Left cardiac atrium (tissue), 4 donors: ENCODE data around the gene RAD51B. TPM values are rescaled to one million over a fixed set of nuclear protein-coding genes. Genes with fewer than 3 reads are reported as not detected.

Source experiments
- ATAC-seq, 2 donors: fragments of 200-7000 bp; cut with Tn5 transposase; one replicate each; pipeline ENCODE4 v1.9.1; 2020; ENCODE audit warnings: mild to moderate bottlenecking in 2 of 2, moderate library complexity in 2 of 2
- DNase-seq: peaks from one replicate; pipeline ENCODE4 v3.0.0-alpha.2; 2020
- intact Hi-C, 2 donors: fragments of 100-400 bp; cut with DNase I; formaldehyde crosslinking; loops; one replicate each; pipeline versions ENCODE4 v1.14.1 to v1.15.1; 2022 to 2023
- total RNA-seq, 2 donors: library from RNA; stranded (reverse); fragmentation: NEBNext Ultra II Directional; extraction: Animal tissue kit (Norgen Biotek cat#: 25700); gene quantifications; one replicate each; pipeline ENCODE4 v1.2.1, GENCODE V29; 2021
- donor health status: DM: no; HTN: yes; CAD: no.
- donor health status: DM: no; HTN: yes; CAD: no; lungs with severe emphysema.
- donor health status: DM: yes; HTN: yes; CAD: no.
- donor health status: Dilated cardiomyopathy.

Gene RAD51B
- total RNA-seq, 2 donors from 2014 or later: 4.4 to 6.6 TPM

DNA sequence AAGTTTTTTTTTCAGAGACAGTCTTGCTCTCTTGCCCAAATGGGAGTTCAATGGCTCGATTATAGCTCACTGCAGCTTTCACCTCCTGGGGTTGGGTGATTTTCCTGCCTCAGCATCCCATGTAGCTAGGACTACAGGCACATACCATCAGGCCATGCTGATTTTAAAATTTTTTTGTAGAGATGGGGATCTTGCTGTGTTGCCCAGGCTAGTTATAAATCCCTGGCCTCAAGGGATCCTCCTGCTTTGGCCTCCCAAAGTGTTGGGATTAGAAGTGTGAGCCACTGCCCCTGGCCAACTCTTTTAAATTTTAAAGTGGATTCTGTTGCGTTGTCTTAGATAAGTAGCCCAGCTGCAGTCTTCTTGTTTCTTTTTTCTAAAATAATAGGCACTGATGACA, 115.8 kb downstream of the RAD51B start:
- intact Hi-C loops: no loop called here
- ATAC-seq: no peak

DNA sequence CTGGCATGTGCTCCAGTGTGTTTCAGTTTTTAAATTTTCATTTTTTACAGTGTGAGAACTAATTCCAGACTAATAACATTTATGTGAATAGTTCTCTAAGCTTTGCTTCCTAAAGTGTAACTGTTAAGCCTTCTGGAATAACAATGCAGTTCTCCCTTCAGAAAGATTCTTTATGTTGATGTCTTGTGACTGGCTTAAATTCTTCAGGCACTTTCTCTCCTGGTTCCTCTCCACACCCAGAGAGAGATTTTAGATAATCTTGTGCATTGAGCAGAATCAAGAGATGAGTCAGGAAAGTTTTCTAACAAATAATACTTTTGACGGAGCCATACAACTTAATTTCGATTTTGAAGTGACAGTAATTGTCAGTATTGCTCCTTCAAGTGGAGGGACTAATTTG, 118.5 kb downstream of the RAD51B start:
- ATAC-seq: no peak
- intact Hi-C loops: no loop called here

More for the DNA sequence above, 115.8 kb downstream of the RAD51B start:
- DNase-seq: no peak

DNA sequence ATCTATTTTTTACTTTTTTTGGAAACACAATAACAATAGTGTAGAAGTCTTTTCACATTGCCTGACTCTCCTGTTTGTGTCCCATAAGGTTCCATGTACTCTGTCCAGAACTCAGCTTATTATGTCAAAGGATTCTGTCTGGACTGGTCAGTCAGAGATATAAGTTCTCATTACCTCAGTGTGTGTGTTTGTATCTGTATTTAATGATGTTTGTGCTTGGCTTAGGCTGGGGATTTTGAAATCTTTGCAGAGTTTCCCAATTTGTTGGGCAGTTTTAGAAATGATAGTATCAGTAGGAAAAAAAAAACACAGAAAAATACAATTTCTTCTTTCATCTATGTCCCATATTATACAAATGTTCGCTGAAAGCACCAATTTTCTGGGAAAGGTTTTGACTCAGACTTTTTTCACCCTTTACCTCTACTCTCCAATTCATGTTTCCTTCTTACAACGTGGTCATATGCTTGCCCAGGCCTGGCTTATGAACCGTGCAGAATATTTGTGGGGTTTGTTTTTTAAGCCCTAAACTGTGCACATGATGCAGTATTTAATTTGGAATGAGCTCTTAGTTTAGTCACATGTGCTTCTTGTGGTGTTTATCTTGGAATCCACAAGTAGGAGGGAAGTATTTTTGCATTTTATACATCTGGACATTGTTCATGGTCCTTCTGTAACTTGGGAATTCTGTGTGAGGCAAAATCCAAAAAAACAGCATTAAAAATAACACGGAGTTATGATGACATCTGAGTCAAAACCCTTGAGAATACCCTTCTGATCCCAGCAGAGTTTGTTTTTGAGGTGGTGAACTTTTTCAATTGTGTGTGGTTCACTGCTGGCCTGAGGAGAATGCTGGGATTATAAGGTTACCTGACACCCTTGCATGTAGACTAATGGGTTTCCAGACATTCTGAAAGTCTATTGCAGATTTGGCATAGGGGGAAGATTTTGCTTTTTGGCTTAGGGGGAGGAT, 121.2 kb downstream of the RAD51B start:
- ATAC-seq: peak; percentile 69 to 78
- intact Hi-C loops: loop anchor here (5.0 kb wide), 2 partner anchors 307 to 882 kb away; no protein-coding TSS in a partner anchor
- DNase-seq: no peak

More for the DNA sequence above, 118.5 kb downstream of the RAD51B start:
- DNase-seq: no peak

DNA sequence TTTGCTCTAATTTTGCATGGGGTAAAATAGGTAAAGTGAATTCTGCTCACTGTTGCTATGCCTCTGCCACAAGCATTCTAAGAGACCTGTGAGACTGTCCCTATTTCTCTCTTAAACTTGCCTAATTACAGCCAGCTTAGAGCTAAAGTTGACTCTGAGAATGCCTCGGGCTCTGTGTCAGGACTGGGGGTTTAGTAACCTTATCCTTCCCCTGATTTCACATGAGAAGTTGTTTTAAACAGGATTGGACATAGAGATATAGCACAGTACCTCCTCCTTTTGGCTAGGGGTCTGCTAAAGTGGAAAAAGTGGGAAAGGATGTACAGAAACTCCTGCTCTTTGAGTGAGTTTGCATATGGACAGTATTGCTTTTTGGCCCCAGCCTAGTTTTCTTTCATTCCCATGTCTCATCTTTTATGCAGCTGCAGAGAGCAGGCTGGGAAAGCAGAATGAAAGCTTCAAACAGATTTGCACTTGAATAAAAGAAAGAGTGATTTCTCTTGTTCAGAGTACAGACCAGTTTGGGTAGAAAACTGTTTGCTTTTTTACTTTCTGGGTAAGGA, 122.0 kb downstream of the RAD51B start:
- ATAC-seq (peak; percentile 17 to 49), DNase-seq (no peak)
- intact Hi-C loops: loop anchor here (2.0 to 5.0 kb wide), 3 partner anchors 306 to 881 kb away; no protein-coding TSS in a partner anchor

DNA sequence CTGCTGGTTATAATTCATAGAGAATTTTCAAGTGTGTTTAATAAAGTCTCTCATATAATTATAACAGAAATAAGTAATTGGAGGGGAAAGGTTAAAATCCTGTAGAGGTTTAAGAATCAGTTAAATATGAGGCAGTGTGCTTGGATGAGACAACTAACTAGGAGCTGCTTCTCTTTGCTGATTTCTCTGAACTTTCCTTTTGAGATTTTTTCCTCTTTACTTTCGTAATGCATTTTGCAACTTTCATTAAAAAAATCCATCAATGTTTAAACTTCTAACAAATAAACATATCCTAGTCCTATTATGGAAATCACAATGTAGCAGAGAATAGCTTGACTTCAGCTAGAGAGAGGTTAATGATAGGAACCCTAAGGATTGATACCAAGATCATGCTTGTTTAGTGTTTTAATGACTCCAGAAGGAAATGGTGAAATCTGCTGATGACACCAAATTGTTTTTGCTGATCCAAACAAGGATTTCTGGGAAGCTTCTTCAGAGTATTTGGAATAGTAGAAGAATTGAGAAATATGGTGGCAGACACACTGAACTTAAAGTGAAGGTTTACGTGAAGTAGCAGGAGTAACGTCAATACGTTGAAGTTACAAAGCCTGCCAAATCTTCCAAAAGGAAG, 122.6 kb downstream of the RAD51B start:
- DNase-seq: no peak
- no peak for ATAC-seq
- intact Hi-C loops: loop anchor here (2.0 to 5.0 kb wide), 3 partner anchors 305 to 880 kb away; no protein-coding TSS in a partner anchor

DNA sequence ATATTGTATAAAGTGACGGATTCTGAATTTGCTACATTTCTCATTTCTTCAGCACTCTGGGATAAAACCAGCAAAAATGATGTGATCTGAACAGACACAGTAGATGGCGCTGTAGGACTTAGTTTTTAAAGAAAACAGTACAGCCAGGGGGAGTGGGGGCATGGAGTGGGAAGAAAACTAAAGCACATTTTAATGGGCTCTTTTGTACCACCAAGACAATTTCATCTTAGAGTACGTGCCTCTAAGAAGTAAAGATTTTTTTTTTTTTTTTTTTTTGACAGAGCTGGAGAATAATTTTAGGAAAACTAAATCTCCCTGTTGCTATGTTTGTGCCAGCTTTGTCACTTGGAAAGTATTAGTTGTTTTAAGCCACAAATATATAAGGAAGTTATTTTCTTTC, 124.4 kb downstream of the RAD51B start:
- intact Hi-C loops: loop anchor here (2.0 to 5.0 kb wide), 3 partner anchors 303 to 878 kb away; no protein-coding TSS in a partner anchor
- DNase-seq (peak; percentile 72), ATAC-seq (peak; percentile 69 to 75)

DNA sequence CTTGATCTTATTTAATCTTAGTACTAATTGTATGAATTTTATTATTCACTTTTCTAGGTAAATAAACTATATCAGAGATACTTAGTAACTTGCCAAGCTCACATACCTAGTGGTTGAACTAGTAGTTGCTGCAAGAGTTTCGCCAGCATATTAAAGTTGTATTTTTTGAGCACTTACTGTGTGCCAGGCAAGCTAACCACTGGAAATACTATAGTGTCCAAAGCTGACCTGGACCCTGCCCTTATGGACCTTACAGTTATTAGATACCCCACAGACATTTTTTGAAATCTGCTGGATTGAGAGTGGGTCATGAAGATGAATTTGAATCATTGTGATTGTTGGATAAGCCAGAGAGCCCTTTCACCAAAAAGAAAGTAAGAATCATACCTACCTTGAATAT, 125.0 kb downstream of the RAD51B start:
- ATAC-seq (no peak), DNase-seq (no peak)
- intact Hi-C loops: loop anchor here (5.0 kb wide), 2 partner anchors 303 to 878 kb away; no protein-coding TSS in a partner anchor

DNA sequence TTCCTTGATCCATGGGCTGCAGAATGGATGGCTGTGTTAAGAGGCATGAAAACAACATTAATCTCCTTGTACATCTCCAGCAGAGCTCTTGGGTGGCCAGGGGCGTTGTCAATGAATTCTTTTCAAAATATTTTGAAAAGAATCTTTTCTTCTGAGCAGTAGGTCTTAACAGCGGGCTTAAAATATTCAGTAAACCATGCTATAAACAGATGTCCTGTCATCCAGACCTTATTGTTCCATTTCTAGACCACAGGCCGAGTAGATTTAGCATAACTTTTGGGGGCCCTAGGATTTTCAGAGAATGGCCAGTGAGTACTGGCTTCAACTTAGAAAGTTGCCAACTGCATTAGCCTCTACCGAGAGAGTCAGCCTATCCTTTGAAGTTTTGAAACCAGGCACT, 130.2 kb downstream of the RAD51B start:
- intact Hi-C loops: no loop called here
- ATAC-seq: no peak
- no peak for DNase-seq

DNA sequence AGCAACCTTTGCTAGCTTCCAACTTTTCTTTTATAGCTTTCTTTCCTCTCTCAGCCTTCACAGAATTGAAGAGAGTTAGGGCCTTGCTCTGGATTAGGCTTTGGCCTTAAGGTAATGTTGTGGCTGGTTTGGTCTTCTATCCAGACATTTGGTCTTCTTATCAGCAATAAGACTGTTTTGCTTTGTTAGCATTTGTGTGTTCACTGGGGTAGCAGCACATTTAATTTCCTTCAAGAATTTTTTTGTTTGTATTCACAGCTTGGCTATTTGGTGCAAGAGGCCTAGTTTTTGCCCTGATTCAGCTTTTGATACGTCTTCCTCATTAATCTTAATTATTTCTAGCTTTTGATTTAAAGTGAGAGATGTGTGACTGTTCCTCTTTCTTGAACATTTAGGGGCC, 130.8 kb downstream of the RAD51B start:
- no peak for ATAC-seq
- DNase-seq: no peak
- intact Hi-C loops: no loop called here

DNA sequence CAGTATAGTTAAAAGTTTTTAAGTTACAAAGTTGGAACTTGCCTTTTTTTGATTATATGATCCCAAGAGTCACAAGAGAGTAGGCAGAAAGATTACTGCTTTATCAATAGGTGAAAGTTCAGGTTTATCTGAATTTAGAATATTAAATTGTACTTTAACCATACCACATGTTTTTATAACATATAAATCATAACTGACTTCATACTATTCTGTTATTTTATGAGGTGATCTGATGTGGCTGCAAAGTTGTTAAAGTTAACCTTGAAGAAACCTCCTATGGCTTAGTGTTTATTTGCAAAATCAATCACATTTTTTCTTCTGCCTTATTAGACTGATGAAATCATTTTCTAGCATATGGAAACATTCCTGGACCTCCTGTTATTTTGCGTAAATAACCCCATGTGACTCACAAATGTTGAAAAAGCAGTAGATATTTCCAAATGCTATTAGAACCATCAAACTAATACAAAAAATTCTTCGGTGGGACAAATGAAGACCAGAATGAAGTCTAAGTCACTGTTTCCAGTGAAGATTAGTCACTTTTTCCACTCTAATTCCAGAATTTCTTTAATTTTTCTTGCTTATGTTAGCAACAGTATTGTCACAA, 132.1 kb downstream of the RAD51B start:
- ATAC-seq: no peak
- intact Hi-C loops: no loop called here
- no peak for DNase-seq

DNA sequence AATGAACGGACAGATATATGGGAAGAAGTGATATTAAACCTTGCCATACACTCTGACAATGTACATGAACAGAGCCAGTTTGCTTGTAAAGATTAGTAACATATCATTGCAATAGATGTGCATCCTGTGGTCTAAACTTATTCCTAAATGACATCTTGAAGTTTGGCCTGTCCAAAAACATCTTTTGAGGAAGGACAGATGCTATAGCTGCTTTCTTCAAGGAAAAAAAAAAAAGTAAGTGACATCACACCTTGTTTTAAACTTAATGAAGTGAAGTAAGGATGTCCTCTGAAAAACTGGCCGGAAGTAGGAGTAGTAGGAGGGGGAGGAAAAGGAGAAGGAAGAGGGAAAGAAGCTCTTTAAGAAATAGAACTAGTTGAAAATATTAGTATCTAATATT, 132.8 kb downstream of the RAD51B start:
- ATAC-seq (no peak), DNase-seq (no peak)
- intact Hi-C loops: no loop called here

DNA sequence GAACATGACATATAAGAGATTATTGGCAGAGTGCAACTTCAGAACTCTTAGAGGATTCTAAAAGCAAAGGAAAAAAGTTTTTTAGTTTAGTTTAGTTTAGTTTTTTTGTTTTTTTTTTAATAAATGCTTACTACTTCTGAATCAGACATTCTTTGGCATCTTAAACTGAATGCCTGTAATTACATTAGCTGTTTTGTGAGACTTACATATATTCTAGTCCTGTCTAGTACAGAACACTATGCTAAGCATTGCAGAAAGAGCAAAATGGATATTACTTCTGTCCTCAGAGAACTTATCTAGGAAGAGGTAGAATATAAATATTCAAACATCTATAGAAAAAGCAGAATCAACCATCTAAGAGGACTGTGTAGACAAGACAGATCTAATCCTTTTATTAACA, 133.2 kb downstream of the RAD51B start:
- intact Hi-C loops: no loop called here
- ATAC-seq (no peak), DNase-seq (no peak)

DNA sequence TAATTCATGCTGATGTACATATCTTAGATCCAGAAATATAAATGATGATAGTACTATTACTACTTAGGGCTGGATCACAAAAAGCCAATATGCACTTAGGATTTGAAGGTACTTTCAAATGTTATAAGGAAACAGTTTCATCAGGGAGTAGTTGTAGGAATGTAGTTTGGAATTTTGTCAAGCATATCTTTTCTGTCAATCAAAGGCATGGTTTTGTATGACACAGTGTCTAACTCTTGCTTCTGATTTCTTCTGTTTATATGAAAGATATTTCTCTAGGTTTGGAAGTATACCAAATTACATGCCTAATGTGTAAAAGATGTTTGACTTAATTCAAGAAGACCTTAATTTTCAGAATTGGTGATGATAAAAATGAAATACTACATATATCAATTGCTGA, 135.7 kb downstream of the RAD51B start:
- ATAC-seq (peak in 1 of 2 donors; percentile 22), DNase-seq (no peak)
- intact Hi-C loops: no loop called here

DNA sequence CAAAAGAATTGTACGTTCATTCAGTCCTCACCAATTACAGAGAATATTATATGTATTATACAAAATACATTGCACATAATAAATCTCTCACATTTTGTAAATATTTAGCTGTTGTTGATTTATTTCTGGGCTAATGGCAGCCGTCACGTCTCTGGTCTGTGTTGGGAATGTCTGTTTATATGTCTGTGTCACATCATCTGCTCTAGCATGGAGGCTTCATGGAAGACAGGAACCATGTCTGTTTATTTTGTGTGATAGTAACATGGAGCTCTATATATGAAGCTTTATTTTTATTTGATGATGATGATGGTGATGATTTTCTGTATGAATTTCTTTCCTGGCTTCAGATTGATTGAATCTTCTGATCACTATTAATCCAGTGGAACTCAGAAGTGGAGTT, 138.4 kb downstream of the RAD51B start:
- DNase-seq: no peak
- intact Hi-C loops: no loop called here

DNA sequence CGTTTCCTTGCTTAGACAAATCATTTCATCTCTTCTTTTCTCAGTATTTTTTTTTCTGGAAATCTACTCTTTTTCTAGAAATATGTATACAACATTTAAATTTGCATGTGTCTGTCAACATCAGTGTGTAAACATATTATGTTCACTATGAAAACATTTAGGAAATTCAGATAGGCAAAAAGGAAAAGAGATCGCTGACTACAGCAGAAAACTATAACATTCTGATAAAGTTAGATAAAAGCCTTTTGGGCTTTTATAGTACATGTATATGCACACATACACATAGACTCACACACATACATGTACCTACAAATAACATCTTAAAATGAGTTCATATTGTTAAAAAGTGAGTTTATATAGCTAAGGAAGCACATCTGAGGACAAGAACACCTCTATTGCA, 142.1 kb downstream of the RAD51B start:
- DNase-seq: no peak
- intact Hi-C loops: no loop called here
- ATAC-seq: no peak

More for the DNA sequence above, 138.4 kb downstream of the RAD51B start:
- ATAC-seq: no peak

DNA sequence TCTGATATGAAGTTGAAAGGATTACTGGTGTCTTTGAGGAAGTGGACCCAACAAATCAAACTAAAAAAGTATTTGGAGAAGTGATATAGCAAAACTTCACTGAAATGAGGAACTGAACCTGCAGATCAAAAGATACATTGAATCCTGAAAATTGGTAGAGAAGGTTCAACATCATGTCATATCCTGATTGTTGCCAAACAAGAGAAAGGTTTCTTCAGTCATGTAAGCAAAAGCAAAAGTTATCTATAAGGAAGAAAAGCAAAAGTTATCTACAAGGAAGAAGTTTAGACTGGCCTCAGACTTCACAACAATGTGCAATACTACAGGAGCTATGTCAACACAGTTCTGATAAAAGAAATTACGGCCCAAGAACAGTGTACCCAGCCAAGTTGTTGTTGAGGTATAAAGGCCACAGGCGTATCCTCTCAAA, 142.7 kb downstream of the RAD51B start:
- ATAC-seq: peak; percentile 63 to 83
- no peak for DNase-seq
- intact Hi-C loops: no loop called here

DNA sequence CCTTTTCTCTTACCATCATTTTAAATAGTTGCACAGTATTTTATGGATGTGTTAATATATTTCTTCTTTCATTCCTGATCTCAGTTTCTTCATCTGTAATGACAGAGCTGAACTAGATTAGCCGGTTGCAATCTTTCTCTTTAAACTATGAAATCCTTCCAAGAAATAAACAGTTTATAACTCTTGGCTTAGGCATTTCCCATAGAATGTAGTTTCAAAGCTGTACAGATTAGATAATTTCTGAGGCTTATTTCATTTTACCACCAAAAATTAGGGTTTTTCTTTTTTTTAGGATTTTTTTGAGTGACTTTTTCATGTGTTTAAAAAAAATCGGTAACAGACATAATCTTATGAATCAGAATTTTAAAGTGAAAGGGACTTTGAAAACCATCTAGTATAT, 144.0 kb downstream of the RAD51B start:
- no peak for ATAC-seq
- DNase-seq: no peak
- intact Hi-C loops: no loop called here

DNA sequence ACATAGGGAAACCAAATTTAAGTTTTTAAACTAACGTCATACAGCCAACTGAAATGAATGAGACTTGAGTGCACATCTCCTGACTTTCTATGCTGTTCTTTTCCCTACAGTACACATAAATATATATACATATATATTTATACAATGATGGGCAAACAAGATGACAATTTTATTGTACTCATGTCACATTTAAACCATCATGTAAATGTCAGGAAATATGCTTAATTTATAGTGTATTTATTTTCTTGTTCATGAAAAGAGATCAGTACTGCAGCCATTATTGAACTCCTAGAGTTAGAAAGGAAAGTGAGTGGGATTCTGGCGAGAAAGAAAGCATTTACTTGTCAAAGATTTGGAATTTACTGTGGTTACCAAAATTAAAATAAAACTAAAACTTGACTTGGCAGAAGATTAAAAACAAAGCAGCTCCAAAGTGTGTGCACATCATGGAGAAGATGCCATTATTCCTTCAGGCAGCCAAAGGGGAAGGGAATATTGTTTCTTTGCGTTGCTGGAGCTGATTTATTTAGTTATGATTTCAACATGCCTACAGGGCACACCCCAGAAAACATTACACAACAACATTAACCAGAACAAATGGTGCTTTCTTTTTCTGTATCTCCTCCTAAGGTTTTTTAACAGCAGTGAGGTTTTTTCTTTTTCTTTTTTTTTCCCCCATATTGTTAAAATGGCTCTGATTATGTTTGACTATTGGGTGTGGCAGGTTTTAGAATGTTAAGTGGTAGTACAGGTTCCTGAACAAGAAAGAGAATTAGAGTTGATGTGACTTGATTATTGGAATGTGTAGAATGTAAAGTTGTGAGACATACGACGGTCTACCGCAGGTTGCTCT, 144.6 kb downstream of the RAD51B start:
- intact Hi-C loops: no loop called here
- DNase-seq (no peak), ATAC-seq (peak in 1 of 2 donors; percentile 43)
